ENCODE measurements around the gene PARVA. TPM values are rescaled to one million over a fixed set of nuclear protein-coding genes. Genes with fewer than 3 reads are reported as not detected.

PARVA gene
- total and polyA plus RNA-seq, 9 of the 15 experiments (the other 6 are each of a cell fraction or from before 2014, with no cell fraction given) = 0.11 TPM; not detected in 8

DNA sequence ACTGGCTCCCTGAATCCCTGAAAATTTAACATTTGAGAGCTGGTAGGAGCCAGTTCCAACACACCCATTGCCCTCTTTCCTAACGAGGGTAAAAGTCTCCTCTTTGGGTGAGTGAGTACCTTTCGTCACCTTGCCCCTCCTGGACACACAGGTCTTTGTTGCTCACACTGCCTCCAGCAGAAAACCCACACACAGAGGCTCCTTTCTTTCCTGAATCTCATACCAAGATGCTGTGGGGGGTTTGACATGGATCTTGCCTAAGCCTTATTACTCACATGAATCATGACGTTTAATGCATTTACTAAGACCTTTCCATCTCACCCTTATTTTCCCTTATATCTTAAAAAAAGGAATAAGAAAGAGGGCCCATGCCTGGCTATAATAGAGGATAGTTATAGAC lies 53.0 kb downstream of the PARVA start:
- Histone ChIP-seq H3K4me2 (ENCODE audit: insufficient read depth, low read length) (no peak overlapping the region), H2AFZ (ENCODE audit: low read depth, low read length) (no peak overlapping the region), H3K4me1 (replicated peaks in 1 of 2; ENCODE audit: control insufficient read depth in 2 of 2, insufficient read depth in 2 of 2, low read length in 2 of 2) (no peaks in the 10 kb centered on the region; a peak in 1 of 5 replicates), H3K79me2 (ENCODE audit: control insufficient read depth, insufficient read depth, low read length) (no peaks in the 10 kb centered on the region), H3K9ac (ENCODE audit: insufficient read depth in 1 of 2, low read depth in 2 of 2, low read length in 2 of 2) (no peak overlapping the region), H3K36me3 (ENCODE audit: control insufficient read depth, insufficient read depth, low read length) (no peaks in the 10 kb centered on the region), H3K4me3 (no peak overlapping the region), H3K9me1 (ENCODE audit: control insufficient read depth, insufficient read depth, low read length) (no peaks in the 10 kb centered on the region), H3K27ac (ENCODE audit: extremely low read depth, low read depth, low read length) (no peak overlapping the region), H4K20me1 (replicated peaks; ENCODE audit: control insufficient read depth, insufficient read depth, low read length) (no peaks in the 10 kb centered on the region), H3K27me3 (ENCODE audit: control insufficient read depth in 2 of 2, insufficient read depth in 2 of 2, low read length in 2 of 2) (peaks cover 6 to 26% of the 10 kb centered on the region in 2 experiments; a peak in 2 of 5 replicates), H3K9me3 (replicated peaks; ENCODE audit: control insufficient read depth, insufficient read depth, low read depth, low read length) (no peaks in the 10 kb centered on the region)
- in situ Hi-C loops (cut with MboI) = no loop called here
- FAIRE-seq (no peak), ATAC-seq (no peak), DNase-seq (ENCODE audit: extremely low read depth in 1 of 4, low spot score in 3 of 4) (no peak)
- no TSS peak for BruUV-seq (replicated peaks)
- ChIA-PET CTCF (ENCODE audit: low intra/inter-chr PET ratio) (no interaction called here), POLR2A (interaction anchor here (0.6 to 1.5 kb wide), 2 partner anchors 10 to 739 kb away, joined by 3 to 5 read pairs; no protein-coding TSS in a partner anchor)
- TF ChIP-seq ZBTB9 (CRISPR knock-in tag; IDR thresholded peaks at IDR 0.05) (no peak), AFF1 (IDR thresholded peaks at IDR 0.05; ENCODE audit: low read depth in 1 of 2, partially characterized antibody in 2 of 2) (no peak), TAF9B (IDR thresholded peaks at IDR 0.05; ENCODE audit: partially characterized antibody) (no peak), RREB1 (CRISPR knock-in tag; IDR thresholded peaks at IDR 0.05) (no peak), ZNF23 (CRISPR knock-in tag; IDR thresholded peaks at IDR 0.05) (no peak), PCBP2 (IDR thresholded peaks at IDR 0.05; ENCODE audit: low read depth, low read length, poor library complexity, severe bottlenecking) (no peak), ATF7 (IDR thresholded peaks at IDR 0.05) (no peak), ZFX (CRISPR knock-in tag; IDR thresholded peaks at IDR 0.05) (no peak)
- WGBS (ENCODE audit: insufficient coverage, low coverage, missing lambda C conversion rate) = 17% methylated on average over 3 of the region's 3 CpGs
- intact Hi-C loops (cut with micrococcal nuclease) = no loop called here

All from K562 (cell line).